Measurements from ENCODE around the gene TMPRSS4. TPM values are rescaled to one million over a fixed set of nuclear protein-coding genes. Genes with fewer than 3 reads are reported as not detected.

TMPRSS4 gene
- total and polyA plus RNA-seq, 7 donors = 0.12 to 0.47 TPM; not detected in 5

DNA sequence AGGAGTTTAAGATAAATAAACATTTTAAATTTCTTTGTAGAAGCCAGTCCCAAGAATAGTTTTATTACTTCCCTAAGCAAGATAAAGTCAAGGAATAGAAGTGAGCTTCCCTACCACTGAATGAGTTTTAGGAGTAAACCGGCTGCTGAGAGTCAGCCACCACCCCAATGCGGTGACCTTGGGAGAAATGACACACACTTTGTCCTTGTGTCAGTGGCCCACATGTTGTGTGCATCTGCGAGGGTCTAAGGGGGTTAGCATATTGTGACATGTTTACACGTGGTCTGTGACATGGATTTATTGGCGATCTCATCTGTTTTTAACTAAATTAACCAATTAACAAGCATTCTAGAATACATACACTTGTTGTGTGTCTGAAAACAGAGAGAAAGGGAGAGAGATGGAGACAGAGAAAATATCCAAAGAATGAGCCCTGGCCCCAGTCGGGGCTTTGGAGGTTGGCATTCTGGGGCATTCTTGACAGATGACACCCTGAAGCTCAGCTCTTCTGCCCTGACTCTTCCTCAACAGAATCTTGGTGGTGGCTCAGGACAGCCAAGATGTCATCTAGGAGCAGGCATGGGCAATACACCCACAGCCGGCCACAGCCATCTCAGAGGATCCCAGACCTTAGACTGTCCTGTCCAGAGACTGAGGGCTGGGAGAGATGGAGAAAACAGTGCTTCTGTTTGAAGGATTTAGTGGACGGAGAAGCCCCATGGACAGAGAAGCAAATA lies 29.7 kb upstream of the TMPRSS4 start:
- peaks cover 0 to 3% (median 0%) of the 10 kb centered on the region in 3 donors for H3K27me3 ChIP-seq (ENCODE audit: insufficient read depth in 3 of 3, low read length in 2 of 3)
- H3K9me3 ChIP-seq = no peaks in the 10 kb centered on the region
- peak in 1 of 2 donors; percentile 23 for DNase-seq
- intact Hi-C loops (cut with DNase I) = no loop called here
- H3K4me3 ChIP-seq = no peak overlapping the region
- no peaks in the 10 kb centered on the region for H3K36me3 ChIP-seq (ENCODE audit: insufficient read depth in 1 of 2, low read depth in 1 of 2)
- no peak for ATAC-seq
- no peaks in the 10 kb centered on the region for H3K4me1 ChIP-seq
- no peak overlapping the region for H3K27ac ChIP-seq
- TF ChIP-seq, protein P1, sequence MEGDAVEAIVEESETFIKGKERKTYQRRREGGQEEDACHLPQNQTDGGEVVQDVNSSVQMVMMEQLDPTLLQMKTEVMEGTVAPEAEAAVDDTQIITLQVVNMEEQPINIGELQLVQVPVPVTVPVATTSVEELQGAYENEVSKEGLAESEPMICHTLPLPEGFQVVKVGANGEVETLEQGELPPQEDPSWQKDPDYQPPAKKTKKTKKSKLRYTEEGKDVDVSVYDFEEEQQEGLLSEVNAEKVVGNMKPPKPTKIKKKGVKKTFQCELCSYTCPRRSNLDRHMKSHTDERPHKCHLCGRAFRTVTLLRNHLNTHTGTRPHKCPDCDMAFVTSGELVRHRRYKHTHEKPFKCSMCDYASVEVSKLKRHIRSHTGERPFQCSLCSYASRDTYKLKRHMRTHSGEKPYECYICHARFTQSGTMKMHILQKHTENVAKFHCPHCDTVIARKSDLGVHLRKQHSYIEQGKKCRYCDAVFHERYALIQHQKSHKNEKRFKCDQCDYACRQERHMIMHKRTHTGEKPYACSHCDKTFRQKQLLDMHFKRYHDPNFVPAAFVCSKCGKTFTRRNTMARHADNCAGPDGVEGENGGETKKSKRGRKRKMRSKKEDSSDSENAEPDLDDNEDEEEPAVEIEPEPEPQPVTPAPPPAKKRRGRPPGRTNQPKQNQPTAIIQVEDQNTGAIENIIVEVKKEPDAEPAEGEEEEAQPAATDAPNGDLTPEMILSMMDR (IDR thresholded peaks at IDR 0.05) = no peak
- WGBS, 3 donors = 75 to 79% (median 77%) methylated on average over 8 of the region's 8 CpGs

DNA sequence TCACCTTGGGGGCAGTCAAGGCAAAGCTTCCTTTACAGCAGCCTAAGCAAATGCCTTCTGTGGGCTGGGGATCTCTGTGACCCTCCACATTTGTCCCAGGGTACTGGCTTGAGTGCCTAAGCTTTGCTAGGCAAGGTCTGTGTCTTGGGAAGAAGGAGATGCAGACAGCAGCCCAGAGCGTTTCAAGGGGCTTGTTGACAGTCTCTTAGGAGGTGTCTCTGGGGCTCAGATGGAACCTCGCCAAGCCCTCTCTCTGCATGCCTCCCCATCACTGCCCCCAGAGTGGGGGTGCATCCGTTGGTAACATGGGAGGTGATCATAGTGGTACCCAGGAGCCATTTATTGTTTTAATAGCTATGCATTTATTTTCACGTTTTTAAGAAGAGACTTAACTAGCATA lies 29.1 kb upstream of the TMPRSS4 start:
- H3K27me3 ChIP-seq (ENCODE audit: insufficient read depth in 3 of 3, low read length in 2 of 3) = peaks cover 0 to 3% (median 0%) of the 10 kb centered on the region in 3 donors
- intact Hi-C loops (cut with DNase I) = no loop called here
- no peak for ATAC-seq
- no peak for DNase-seq
- no peaks in the 10 kb centered on the region for H3K9me3 ChIP-seq
- TF ChIP-seq, protein P1 (IDR thresholded peaks at IDR 0.05) = no peak
- no peak overlapping the region for H3K4me3 ChIP-seq
- H3K27ac ChIP-seq = no peak overlapping the region
- no peaks in the 10 kb centered on the region for H3K36me3 ChIP-seq (ENCODE audit: insufficient read depth in 1 of 2, low read depth in 1 of 2)
- 46 to 62% (median 56%) methylated on average over 4 of the region's 4 CpGs for WGBS, 3 donors
- no peaks in the 10 kb centered on the region for H3K4me1 ChIP-seq

DNA sequence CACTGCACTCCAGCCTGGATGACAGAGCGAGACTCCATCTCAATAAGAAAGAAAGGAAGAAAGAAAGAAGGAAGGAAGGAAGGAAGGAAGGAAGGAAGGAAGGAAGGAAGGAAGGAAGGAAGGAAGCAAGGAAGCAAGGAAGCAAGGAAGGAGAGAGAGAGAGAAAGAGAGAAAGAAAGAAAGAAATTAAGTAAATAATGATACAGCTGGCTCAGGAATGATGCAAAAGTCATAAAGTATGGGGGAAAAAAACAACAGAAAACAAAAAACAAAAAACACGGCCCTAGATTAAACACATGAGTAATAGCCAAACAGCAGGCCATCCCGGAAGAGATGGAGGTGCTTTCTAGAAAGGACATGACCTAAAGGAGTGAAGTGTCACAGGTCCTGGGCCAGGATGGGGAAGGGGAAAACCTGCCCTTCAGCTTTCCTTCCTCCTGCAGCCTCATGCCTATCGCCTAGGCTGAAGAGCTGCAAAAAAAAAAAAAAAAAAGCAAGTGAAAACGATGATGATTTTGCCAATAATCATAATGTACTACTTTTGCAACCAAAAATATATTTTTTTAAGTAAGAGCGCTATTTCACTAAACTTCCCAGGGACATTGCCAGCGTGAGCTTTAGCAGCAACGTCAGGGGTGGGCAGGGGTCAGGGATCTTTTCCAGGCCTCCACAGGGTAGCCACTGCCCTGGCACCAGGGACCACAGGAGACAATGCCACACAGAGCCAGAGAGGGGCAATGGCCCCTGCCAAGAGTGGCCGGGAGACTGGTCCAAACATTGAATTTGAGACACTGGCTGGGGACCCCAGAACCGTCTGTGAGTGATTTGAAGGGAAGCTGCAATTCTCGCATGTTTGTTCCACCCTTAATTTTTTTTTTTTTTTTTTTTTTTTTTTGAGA lies 28.2 kb upstream of the TMPRSS4 start:
- intact Hi-C loops (cut with DNase I) = no loop called here
- TF ChIP-seq, protein P1 (IDR thresholded peaks at IDR 0.05) = no peak
- Histone ChIP-seq H3K9me3 (no peaks in the 10 kb centered on the region), H3K4me3 (no peak overlapping the region), H3K27me3 (ENCODE audit: insufficient read depth in 3 of 3, low read length in 2 of 3) (peaks cover 0 to 3% (median 0%) of the 10 kb centered on the region in 3 donors), H3K27ac (no peak overlapping the region), H3K36me3 (ENCODE audit: insufficient read depth in 1 of 2, low read depth in 1 of 2) (no peaks in the 10 kb centered on the region), H3K4me1 (no peaks in the 10 kb centered on the region)
- ATAC-seq (no peak), DNase-seq (no peak)
- 49 to 61% (median 55%) methylated on average over 11 of the region's 11 CpGs for WGBS, 3 donors

DNA sequence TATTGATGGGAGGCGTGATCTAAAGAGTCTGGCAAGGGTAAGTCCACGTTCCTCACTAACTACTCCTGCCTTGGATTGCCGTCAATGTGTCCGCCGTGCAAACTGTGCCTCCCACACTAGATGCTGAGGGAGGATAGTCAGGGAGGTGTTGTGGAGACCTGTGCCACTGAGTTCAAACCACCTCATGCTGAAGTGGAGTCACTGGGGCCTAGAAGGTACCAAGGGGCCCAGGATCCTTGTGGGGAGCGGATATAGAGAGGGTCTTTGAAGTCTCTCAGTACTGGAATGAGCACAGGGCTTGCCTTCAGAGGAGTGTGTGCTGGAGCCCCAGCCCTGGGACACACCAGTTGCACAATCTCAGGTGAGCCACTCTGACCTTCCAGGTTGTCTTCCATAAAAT lies 27.1 kb upstream of the TMPRSS4 start:
- H3K27me3 ChIP-seq (ENCODE audit: insufficient read depth in 3 of 3, low read length in 2 of 3) = no peaks in the 10 kb centered on the region
- ATAC-seq (no peak), DNase-seq (no peak)
- no peaks in the 10 kb centered on the region for H3K9me3 ChIP-seq
- H3K27ac ChIP-seq = no peak overlapping the region
- H3K4me3 ChIP-seq = no peak overlapping the region
- no peaks in the 10 kb centered on the region for H3K4me1 ChIP-seq
- intact Hi-C loops (cut with DNase I) = loop anchor here (2.0 to 5.0 kb wide), 4 partner anchors 102 to 623 kb away; no protein-coding TSS in a partner anchor
- no peaks in the 10 kb centered on the region for H3K36me3 ChIP-seq (ENCODE audit: insufficient read depth in 1 of 2, low read depth in 1 of 2)
- TF ChIP-seq, protein P1 (IDR thresholded peaks at IDR 0.05) = no peak
- 92 to 95% (median 93%) methylated on average over 6 of the region's 6 CpGs for WGBS, 3 donors

Data from psoas muscle (tissue), 8 donors.